Measurements from ENCODE around the gene CP. TPM values are rescaled to one million over a fixed set of nuclear protein-coding genes. Genes with fewer than 3 reads are reported as not detected.

CP gene
- polyA plus RNA-seq, 3 donors = 0.04 TPM; not detected in 2

DNA sequence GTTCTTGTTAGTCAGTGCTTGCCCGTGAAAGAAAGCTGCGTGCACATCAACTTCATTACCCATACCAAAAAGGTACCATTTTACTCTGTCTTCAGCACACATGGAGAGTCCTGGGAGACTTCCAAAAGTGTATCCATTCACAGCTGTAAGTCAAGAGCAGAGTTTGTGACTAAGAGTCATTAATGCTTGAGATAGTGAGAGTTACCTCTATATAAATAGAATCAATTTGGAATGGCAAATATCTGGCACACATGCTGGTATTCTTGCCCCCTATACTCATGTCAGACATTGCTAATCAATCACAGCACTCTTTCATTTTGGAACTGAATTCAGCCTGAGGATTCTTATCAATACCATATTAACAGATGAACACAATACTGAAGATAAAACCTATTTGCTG lies 14.2 kb downstream of the CP start:
- no CpG with 5 or more reads among the region's 2 CpGs for WGBS (ENCODE audit: insufficient coverage)
- Histone ChIP-seq H3K4me3 (replicated peaks in 1 of 3; ENCODE audit: low read depth in 2 of 3, low read length in 3 of 3) (no peak overlapping the region), H3K27me3 (ENCODE audit: control insufficient read depth in 2 of 2, insufficient read depth in 2 of 2, low read length in 2 of 2) (no peaks in the 10 kb centered on the region), H3K79me2 (ENCODE audit: insufficient read depth, low read length) (no peaks in the 10 kb centered on the region), H3K4me1 (ENCODE audit: control insufficient read depth in 1 of 2, insufficient read depth in 2 of 2, low read length in 2 of 2) (peaks cover 10 to 11% of the 10 kb centered on the region in 2 donors), H3K27ac (ENCODE audit: low read depth in 1 of 2, low read length in 2 of 2) (no peak overlapping the region), H3K36me3 (replicated peaks in 1 of 2; ENCODE audit: control insufficient read depth in 1 of 2, insufficient read depth in 2 of 2, low read length in 2 of 2) (no peaks in the 10 kb centered on the region), H3K9me3 (replicated peaks in 1 of 2; ENCODE audit: control insufficient read depth in 1 of 2, insufficient read depth in 1 of 2, low read length in 2 of 2) (no peaks in the 10 kb centered on the region), H3K4me2 (replicated peaks; ENCODE audit: extremely low read depth, low read length, poor library complexity, severe bottlenecking) (no peak overlapping the region), H3K9ac (ENCODE audit: insufficient read depth, low read length, poor library complexity, severe bottlenecking) (no peak overlapping the region), H2AFZ (ENCODE audit: insufficient read depth, low read depth, low read length, poor library complexity, severe bottlenecking) (no peak overlapping the region), H4K20me1 (ENCODE audit: insufficient read depth, low read length) (no peaks in the 10 kb centered on the region)
- Mint-ChIP-seq H3K36me3 (no peaks in the 10 kb centered on the region), H3K27ac (no peak overlapping the region), H3K4me3 (no peak overlapping the region), H3K27me3 (ENCODE audit: low read depth in 3 of 3) (peaks cover 0 to 2% (median 1%) of the 10 kb centered on the region in 3 donors), H3K4me1 (peaks cover 8% of the 10 kb centered on the region), H3K9me3 (no peaks in the 10 kb centered on the region)
- DNase-seq = no peak
- TF ChIP-seq, protein P1, sequence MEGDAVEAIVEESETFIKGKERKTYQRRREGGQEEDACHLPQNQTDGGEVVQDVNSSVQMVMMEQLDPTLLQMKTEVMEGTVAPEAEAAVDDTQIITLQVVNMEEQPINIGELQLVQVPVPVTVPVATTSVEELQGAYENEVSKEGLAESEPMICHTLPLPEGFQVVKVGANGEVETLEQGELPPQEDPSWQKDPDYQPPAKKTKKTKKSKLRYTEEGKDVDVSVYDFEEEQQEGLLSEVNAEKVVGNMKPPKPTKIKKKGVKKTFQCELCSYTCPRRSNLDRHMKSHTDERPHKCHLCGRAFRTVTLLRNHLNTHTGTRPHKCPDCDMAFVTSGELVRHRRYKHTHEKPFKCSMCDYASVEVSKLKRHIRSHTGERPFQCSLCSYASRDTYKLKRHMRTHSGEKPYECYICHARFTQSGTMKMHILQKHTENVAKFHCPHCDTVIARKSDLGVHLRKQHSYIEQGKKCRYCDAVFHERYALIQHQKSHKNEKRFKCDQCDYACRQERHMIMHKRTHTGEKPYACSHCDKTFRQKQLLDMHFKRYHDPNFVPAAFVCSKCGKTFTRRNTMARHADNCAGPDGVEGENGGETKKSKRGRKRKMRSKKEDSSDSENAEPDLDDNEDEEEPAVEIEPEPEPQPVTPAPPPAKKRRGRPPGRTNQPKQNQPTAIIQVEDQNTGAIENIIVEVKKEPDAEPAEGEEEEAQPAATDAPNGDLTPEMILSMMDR (IDR thresholded peaks at IDR 0.05) = no peak
- intact Hi-C loops (cut with micrococcal nuclease) = no loop called here

DNA sequence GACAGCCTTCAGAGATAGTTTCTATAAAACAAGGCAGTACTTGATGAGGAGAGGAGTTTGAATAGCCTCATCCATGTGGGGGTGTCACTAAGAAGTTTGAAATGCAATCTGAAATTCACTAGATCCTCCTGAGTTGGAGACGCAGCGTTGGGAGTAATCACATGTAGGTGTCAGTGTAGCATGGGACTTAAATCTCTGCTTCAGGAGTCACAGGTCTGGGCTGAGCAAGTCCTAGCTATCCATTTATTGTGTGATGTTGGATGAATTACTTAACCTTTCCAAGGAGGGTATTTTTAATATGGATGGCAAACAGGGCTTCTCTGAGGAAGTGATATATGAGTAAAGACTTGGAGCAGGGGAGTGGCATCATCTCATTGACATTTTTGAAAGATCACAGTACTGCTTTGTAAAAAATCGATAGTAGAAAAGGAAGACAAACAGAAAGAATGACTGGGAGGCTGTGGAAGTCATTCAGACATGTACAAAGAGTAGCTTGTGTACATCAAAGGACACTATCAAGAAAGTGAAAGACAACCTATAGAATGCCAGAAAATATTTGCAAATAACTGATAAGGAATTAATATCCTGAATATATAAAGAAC lies 17.1 kb downstream of the CP start:
- H3K4me3 ChIP-seq (replicated peaks in 1 of 3; ENCODE audit: low read depth in 2 of 3, low read length in 3 of 3) = no peak overlapping the region
- DNase-seq = no peak
- no peaks in the 10 kb centered on the region for H3K36me3 ChIP-seq (replicated peaks in 1 of 2; ENCODE audit: control insufficient read depth in 1 of 2, insufficient read depth in 2 of 2, low read length in 2 of 2)
- H3K9me3 ChIP-seq (replicated peaks in 1 of 2; ENCODE audit: control insufficient read depth in 1 of 2, insufficient read depth in 1 of 2, low read length in 2 of 2) = no peaks in the 10 kb centered on the region
- WGBS (ENCODE audit: insufficient coverage) = 92% methylated on average over 2 of the region's 3 CpGs
- no peak overlapping the region for H3K4me2 ChIP-seq (replicated peaks; ENCODE audit: extremely low read depth, low read length, poor library complexity, severe bottlenecking)
- Mint-ChIP-seq H3K36me3 (no peaks in the 10 kb centered on the region), H3K27me3 (ENCODE audit: low read depth in 3 of 3) (peaks cover 0 to 2% (median 1%) of the 10 kb centered on the region in 3 donors), H3K4me1 (peaks cover 8% of the 10 kb centered on the region), H3K4me3 (no peak overlapping the region), H3K27ac (no peak overlapping the region), H3K9me3 (no peaks in the 10 kb centered on the region)
- peaks cover 10 to 11% of the 10 kb centered on the region in 2 donors for H3K4me1 ChIP-seq (ENCODE audit: control insufficient read depth in 1 of 2, insufficient read depth in 2 of 2, low read length in 2 of 2)
- no peak overlapping the region for H2AFZ ChIP-seq (ENCODE audit: insufficient read depth, low read depth, low read length, poor library complexity, severe bottlenecking)
- H3K27me3 ChIP-seq (ENCODE audit: control insufficient read depth in 2 of 2, insufficient read depth in 2 of 2, low read length in 2 of 2) = no peaks in the 10 kb centered on the region
- no peaks in the 10 kb centered on the region for H3K79me2 ChIP-seq (ENCODE audit: insufficient read depth, low read length)
- intact Hi-C loops (cut with micrococcal nuclease) = no loop called here
- TF ChIP-seq, protein P1 (IDR thresholded peaks at IDR 0.05) = no peak
- no peak overlapping the region for H3K9ac ChIP-seq (ENCODE audit: insufficient read depth, low read length, poor library complexity, severe bottlenecking)
- H3K27ac ChIP-seq (ENCODE audit: low read depth in 1 of 2, low read length in 2 of 2) = no peak overlapping the region
- H4K20me1 ChIP-seq (ENCODE audit: insufficient read depth, low read length) = no peaks in the 10 kb centered on the region

Data from CD14-positive monocyte (primary cell).